Mesenchymal stem cell (in vitro differentiated cells and primary cell): Measurements from ENCODE around the gene CD200R1.

ENCODE experiments used
- DNase-seq: peaks from one replicate; pipeline ENCODE4 v3.0.0-alpha.2; 2013
- H2AFZ ChIP-seq: one replicate; pipeline ENCODE4 v1.6.1; 2013; ENCODE audit warnings: low read depth, mild to moderate bottlenecking, control low read depth, inconsistent platforms, low read length, moderate library complexity
- H2AK5ac ChIP-seq: 2 replicates; pipeline ENCODE4 v1.6.1; 2013; ENCODE audit warnings: low read length, moderate library complexity, mild to moderate bottlenecking, inconsistent platforms; ENCODE audit not compliant: severe bottlenecking
- H2BK120ac ChIP-seq: one replicate; pipeline ENCODE4 v1.6.1; 2013; ENCODE audit warnings: low read depth, mild to moderate bottlenecking, inconsistent platforms, low read length, moderate library complexity
- H2BK12ac ChIP-seq, 2 experiments: one replicate each; pipeline ENCODE4 v1.6.1; 2013; ENCODE audit warnings: inconsistent platforms in 2 of 2, low read length in 2 of 2, mild to moderate bottlenecking in 2 of 2, moderate library complexity in 2 of 2, control low read depth in 1 of 2
- H2BK15ac ChIP-seq: one replicate; pipeline ENCODE4 v1.6.1; 2013; ENCODE audit warnings: mild to moderate bottlenecking, low read depth, inconsistent platforms; ENCODE audit not compliant: poor library complexity, severe bottlenecking
- H2BK5ac ChIP-seq: 2 replicates; pipeline ENCODE4 v1.6.1; 2013; ENCODE audit warnings: low read depth, mild to moderate bottlenecking, low read length, control low read depth, inconsistent platforms; ENCODE audit not compliant: poor library complexity, severe bottlenecking
- H3K14ac ChIP-seq, 2 experiments: one replicate each; pipeline ENCODE4 v1.6.1; 2013; ENCODE audit warnings: inconsistent platforms in 2 of 2, low read length in 2 of 2, control low read depth in 1 of 2, mild to moderate bottlenecking in 1 of 2, moderate library complexity in 1 of 2
- H3K18ac ChIP-seq, 2 experiments: one replicate each; pipeline ENCODE4 v1.6.1; 2013; ENCODE audit warnings: inconsistent platforms in 2 of 2, low read length in 2 of 2, control low read depth in 1 of 2, low read depth in 1 of 2, mild to moderate bottlenecking in 1 of 2
- H3K23ac ChIP-seq, 2 experiments: one replicate each; pipeline ENCODE4 v1.6.1; 2013; ENCODE audit warnings: inconsistent platforms in 2 of 2, low read length in 2 of 2, mild to moderate bottlenecking in 2 of 2, moderate library complexity in 2 of 2, control low read depth in 1 of 2
- H3K27ac ChIP-seq: 2 replicates; pipeline ENCODE4 v1.5.1; 2013; ENCODE audit warnings: mild to moderate bottlenecking, moderate library complexity, low read length, control low read depth, inconsistent platforms; ENCODE audit not compliant: poor library complexity, severe bottlenecking
- H3K27me3 ChIP-seq, 2 experiments: 2 replicates each; pipeline versions ENCODE4 v1.6.1 to v1.7.0; 2013; ENCODE audit warnings: low read length in 2 of 2, mild to moderate bottlenecking in 2 of 2, moderate library complexity in 2 of 2, control low read depth in 1 of 2, inconsistent platforms in 1 of 2; ENCODE audit not compliant: control insufficient read depth in 1 of 2, insufficient read depth in 1 of 2
- H3K36me3 ChIP-seq, 2 experiments: 2 replicates each; pipeline versions ENCODE4 v1.6.1 to v1.7.0; 2013; ENCODE audit warnings: low read length in 2 of 2, control low read depth in 1 of 2, inconsistent platforms in 1 of 2, low read depth in 1 of 2, mild to moderate bottlenecking in 1 of 2; ENCODE audit not compliant: insufficient read depth in 2 of 2, control insufficient read depth in 1 of 2
- H3K4ac ChIP-seq, 2 experiments: one replicate each; pipeline ENCODE4 v1.6.1; 2013; ENCODE audit warnings: inconsistent platforms in 2 of 2, low read length in 2 of 2, mild to moderate bottlenecking in 2 of 2, moderate library complexity in 2 of 2, control low read depth in 1 of 2, low read depth in 1 of 2
- H3K4me1 ChIP-seq: 2 replicates; pipeline ENCODE4 v1.6.1; 2013; ENCODE audit warnings: low read depth, low read length, control low read depth; ENCODE audit not compliant: control insufficient read depth, insufficient read depth
- H3K4me2 ChIP-seq: 2 replicates; pipeline ENCODE4 v1.6.1; 2013; ENCODE audit warnings: low read length, mild to moderate bottlenecking, inconsistent platforms; ENCODE audit not compliant: poor library complexity, severe bottlenecking
- H3K4me3 ChIP-seq, 2 experiments: 2 replicates each; pipeline versions ENCODE4 v1.5.1 to v1.7.0; 2013; ENCODE audit warnings: low read length in 2 of 2, mild to moderate bottlenecking in 2 of 2, control low read depth in 1 of 2, low read depth in 1 of 2; ENCODE audit not compliant: insufficient read depth in 1 of 2
- H3K79me1 ChIP-seq: replicated peaks from 2 replicates; pipeline ENCODE4 v1.6.1; 2013; ENCODE audit warnings: mild to moderate bottlenecking, control low read depth, low read length, inconsistent platforms; ENCODE audit not compliant: poor library complexity, severe bottlenecking
- H3K9ac ChIP-seq: 2 replicates; pipeline ENCODE4 v1.7.0; 2013; ENCODE audit warnings: mild to moderate bottlenecking, low read length, moderate library complexity
- H3K9me3 ChIP-seq: 2 replicates; pipeline ENCODE4 v1.7.0; 2013; ENCODE audit warnings: mild to moderate bottlenecking, low read length; ENCODE audit not compliant: control insufficient read depth
- H4K8ac ChIP-seq: one replicate; pipeline ENCODE4 v1.6.1; 2013; ENCODE audit warnings: inconsistent platforms, mild to moderate bottlenecking, low read length, moderate library complexity
- H4K91ac ChIP-seq: one replicate; pipeline ENCODE4 v1.6.1; 2013; ENCODE audit warnings: mild to moderate bottlenecking, low read length, inconsistent platforms
- WGBS: methylation state at CpG from one replicate; pipeline ENCODE4 v1.1.7; 2013; ENCODE audit warnings: mixed read lengths; 5-methylcytosine and 5-hydroxymethylcytosine counted together

The CD200R1 gene

GRCh38 chr3:112908252-112908651, 66.7 kb downstream of the CD200R1 start:
- no peak overlapping the region for H3K14ac ChIP-seq
- H3K4me3 ChIP-seq: no peak overlapping the region
- no peak overlapping the region for H3K4ac ChIP-seq
- H2BK12ac ChIP-seq: no peak overlapping the region
- no peak overlapping the region for H3K27ac ChIP-seq
- H2AK5ac ChIP-seq: no peak overlapping the region
- H4K8ac ChIP-seq: no peak overlapping the region
- H3K18ac ChIP-seq: no peak overlapping the region
- DNase-seq: no peak
- no peak overlapping the region for H3K23ac ChIP-seq
- no peak overlapping the region for H3K4me2 ChIP-seq
- no peak overlapping the region for H3K9ac ChIP-seq
- H2BK5ac ChIP-seq: no peak overlapping the region
- no peaks in the 10 kb centered on the region for H3K79me1 ChIP-seq
- no peak overlapping the region for H2BK15ac ChIP-seq
- H3K4me1 ChIP-seq: no peaks in the 10 kb centered on the region
- H3K27me3 ChIP-seq: no peaks in the 10 kb centered on the region
- no peak overlapping the region for H4K91ac ChIP-seq
- H3K36me3 ChIP-seq: no peaks in the 10 kb centered on the region
- peaks cover 8% of the 10 kb centered on the region for H3K9me3 ChIP-seq
- H2BK120ac ChIP-seq: no peak overlapping the region
- no peak overlapping the region for H2AFZ ChIP-seq

- Histone ChIP-seq H2BK120ac (no peak overlapping the region), H3K4me1 (no peaks in the 10 kb centered on the region)
- WGBS: 95% methylated on average over 5 of the region's 8 CpGs
Measured at GRCh38 chr3:112904786-112905185, 70.1 kb downstream of the CD200R1 start.

GRCh38 chr3:112900113-112900512, 74.8 kb downstream of the CD200R1 start:
- Histone ChIP-seq H2BK5ac (no peak overlapping the region), H4K91ac (no peak overlapping the region)
- 83% methylated on average over 3 of the region's 3 CpGs for WGBS

More at GRCh38 chr3:112904786-112905185, 70.1 kb downstream of the CD200R1 start:
- Histone ChIP-seq H4K91ac (no peak overlapping the region), H4K8ac (no peak overlapping the region), H3K4me3 (no peak overlapping the region), H3K36me3 (no peaks in the 10 kb centered on the region), H2BK15ac (no peak overlapping the region), H3K18ac (no peak overlapping the region), H2AK5ac (no peak overlapping the region), H3K9ac (no peak overlapping the region), H2BK5ac (no peak overlapping the region), H2AFZ (no peak overlapping the region), H3K4ac (no peak overlapping the region), H3K27ac (no peak overlapping the region), H2BK12ac (no peak overlapping the region), H3K4me2 (no peak overlapping the region), H3K9me3 (peaks cover 8% of the 10 kb centered on the region), H3K23ac (no peak overlapping the region), H3K14ac (no peak overlapping the region), H3K79me1 (no peaks in the 10 kb centered on the region), H3K27me3 (no peaks in the 10 kb centered on the region)
- no peak for DNase-seq

GRCh38 chr3:112897791-112898190, 77.1 kb downstream of the CD200R1 start:
- no peak overlapping the region for H2BK120ac ChIP-seq
- no peak overlapping the region for H2BK12ac ChIP-seq
- H3K27ac ChIP-seq: no peak overlapping the region
- no peak overlapping the region for H3K4me2 ChIP-seq
- no peaks in the 10 kb centered on the region for H3K79me1 ChIP-seq
- H3K23ac ChIP-seq: no peak overlapping the region
- no peak overlapping the region for H3K18ac ChIP-seq
- no peaks in the 10 kb centered on the region for H3K36me3 ChIP-seq
- H2AFZ ChIP-seq: no peak overlapping the region
- H3K9me3 ChIP-seq: no peaks in the 10 kb centered on the region
- H2BK15ac ChIP-seq: no peak overlapping the region
- no peak overlapping the region for H3K14ac ChIP-seq
- H2BK5ac ChIP-seq: no peak overlapping the region
- no peak overlapping the region for H4K91ac ChIP-seq
- H3K27me3 ChIP-seq: no peaks in the 10 kb centered on the region
- peaks cover 4% of the 10 kb centered on the region for H3K4me1 ChIP-seq
- DNase-seq: no peak
- H3K9ac ChIP-seq: no peak overlapping the region
- H2AK5ac ChIP-seq: no peak overlapping the region
- H3K4me3 ChIP-seq: no peak overlapping the region
- H3K4ac ChIP-seq: no peak overlapping the region
- H4K8ac ChIP-seq: no peak overlapping the region
- WGBS: no CpG with 5 or more reads among the region's 1 CpG

More at GRCh38 chr3:112900113-112900512, 74.8 kb downstream of the CD200R1 start:
- no peak overlapping the region for H3K4me3 ChIP-seq
- no peak overlapping the region for H2BK12ac ChIP-seq
- peak; percentile 12 for DNase-seq
- H2AK5ac ChIP-seq: no peak overlapping the region
- H2AFZ ChIP-seq: no peak overlapping the region
- no peak overlapping the region for H2BK120ac ChIP-seq
- peaks cover 8% of the 10 kb centered on the region for H3K9me3 ChIP-seq
- H3K14ac ChIP-seq: no peak overlapping the region
- H3K18ac ChIP-seq: no peak overlapping the region
- H3K36me3 ChIP-seq: no peaks in the 10 kb centered on the region
- H2BK15ac ChIP-seq: no peak overlapping the region
- H4K8ac ChIP-seq: no peak overlapping the region
- no peak overlapping the region for H3K23ac ChIP-seq
- H3K9ac ChIP-seq: peak overlapping the region; percentile 15
- H3K79me1 ChIP-seq: no peaks in the 10 kb centered on the region
- no peaks in the 10 kb centered on the region for H3K4me1 ChIP-seq
- no peak overlapping the region for H3K27ac ChIP-seq
- no peak overlapping the region for H3K4me2 ChIP-seq
- H3K4ac ChIP-seq: no peak overlapping the region
- no peaks in the 10 kb centered on the region for H3K27me3 ChIP-seq
